Measurements from ENCODE around the gene KLHL26. TPM values are rescaled to one million over a fixed set of nuclear protein-coding genes. Genes with fewer than 3 reads are reported as not detected.

KLHL26 gene
- total RNA-seq, 1 experiment from 2014 or later: 17.1 TPM

DNA sequence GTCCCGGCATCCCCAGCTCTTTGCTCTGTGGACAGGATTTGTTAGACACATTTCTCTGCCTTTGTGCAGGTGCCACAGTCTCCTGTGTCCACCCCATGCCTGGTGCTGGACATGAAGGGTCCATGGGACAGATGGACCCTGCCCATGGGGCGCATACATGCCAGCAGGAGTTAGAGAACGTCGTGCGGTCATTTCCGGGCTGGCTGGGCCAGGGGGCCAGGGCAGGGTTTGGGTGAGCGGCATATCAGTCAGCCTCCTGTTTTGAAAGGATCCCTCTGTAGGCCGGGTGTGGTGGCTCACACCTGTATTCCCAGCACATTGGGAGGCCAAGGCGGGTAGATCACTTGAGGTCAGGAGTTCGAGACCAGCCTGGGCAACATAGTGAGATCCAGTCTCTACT, 11.0 kb downstream of the KLHL26 start:
- ChIA-PET POLR2A (no interaction called here), RAD21 (ENCODE audit: low non-redundant PET in 1 of 2, low total read pairs in 2 of 2, uncharacterized antibody in 2 of 2, unreplicated experiment in 2 of 2) (no interaction called here)
- no TSS peak for BruUV-seq (replicated peaks)

More for the DNA sequence above, 11.0 kb downstream of the KLHL26 start:
- ATAC-seq: no peak
- H3K9me2 ChIP-seq (ENCODE audit: insufficient read depth): no peaks in the 10 kb centered on the region
- H3K9me3 ChIP-seq (ENCODE audit: control insufficient read depth in 1 of 2, insufficient read depth in 1 of 2, low read depth in 1 of 2, low read length in 2 of 2): no peaks in the 10 kb centered on the region
- no peak overlapping the region for H3K9ac ChIP-seq (ENCODE audit: low read length)
- CTCF ChIA-PET: no interaction called here
- no peak overlapping the region for H2AFZ ChIP-seq (ENCODE audit: low read depth, low read length, poor library complexity, severe bottlenecking)
- no peak overlapping the region for H3K4me3 ChIP-seq (replicated peaks in 1 of 2; ENCODE audit: low read depth in 1 of 2, low read length in 2 of 2)
- no peaks in the 10 kb centered on the region for H3K27me3 ChIP-seq (ENCODE audit: insufficient read depth, low read length)
- H3K79me2 ChIP-seq (ENCODE audit: insufficient read depth, low read length): peaks cover 18% of the 10 kb centered on the region; the same call in 1 of the 2 replicates
- no peaks in the 10 kb centered on the region for H4K20me1 ChIP-seq (ENCODE audit: insufficient read depth)
- no peaks in the 10 kb centered on the region for H3K36me3 ChIP-seq (ENCODE audit: control insufficient read depth in 1 of 2, insufficient read depth in 2 of 2, low read length in 2 of 2)
- intact Hi-C loops (cut with micrococcal nuclease): no loop called here
- TF ChIP-seq, protein P1, sequence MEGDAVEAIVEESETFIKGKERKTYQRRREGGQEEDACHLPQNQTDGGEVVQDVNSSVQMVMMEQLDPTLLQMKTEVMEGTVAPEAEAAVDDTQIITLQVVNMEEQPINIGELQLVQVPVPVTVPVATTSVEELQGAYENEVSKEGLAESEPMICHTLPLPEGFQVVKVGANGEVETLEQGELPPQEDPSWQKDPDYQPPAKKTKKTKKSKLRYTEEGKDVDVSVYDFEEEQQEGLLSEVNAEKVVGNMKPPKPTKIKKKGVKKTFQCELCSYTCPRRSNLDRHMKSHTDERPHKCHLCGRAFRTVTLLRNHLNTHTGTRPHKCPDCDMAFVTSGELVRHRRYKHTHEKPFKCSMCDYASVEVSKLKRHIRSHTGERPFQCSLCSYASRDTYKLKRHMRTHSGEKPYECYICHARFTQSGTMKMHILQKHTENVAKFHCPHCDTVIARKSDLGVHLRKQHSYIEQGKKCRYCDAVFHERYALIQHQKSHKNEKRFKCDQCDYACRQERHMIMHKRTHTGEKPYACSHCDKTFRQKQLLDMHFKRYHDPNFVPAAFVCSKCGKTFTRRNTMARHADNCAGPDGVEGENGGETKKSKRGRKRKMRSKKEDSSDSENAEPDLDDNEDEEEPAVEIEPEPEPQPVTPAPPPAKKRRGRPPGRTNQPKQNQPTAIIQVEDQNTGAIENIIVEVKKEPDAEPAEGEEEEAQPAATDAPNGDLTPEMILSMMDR (IDR thresholded peaks at IDR 0.05 in 2 of 3, conservative IDR thresholded peaks at IDR 0.05 in 1 of 3; ENCODE audit: borderline replicate concordance in 1 of 3, insufficient read depth in 1 of 3, low read depth in 2 of 3, low read length in 2 of 3): no peak
- TF ChIP-seq ATF3 (IDR thresholded peaks at IDR 0.05) (no peak), SRF (IDR thresholded peaks at IDR 0.05; ENCODE audit: low read depth) (no peak), ZFX (IDR thresholded peaks at IDR 0.05) (no peak), CEBPB (IDR thresholded peaks at IDR 0.05; ENCODE audit: low read depth) (no peak)
- TF ChIP-seq, protein P2, sequence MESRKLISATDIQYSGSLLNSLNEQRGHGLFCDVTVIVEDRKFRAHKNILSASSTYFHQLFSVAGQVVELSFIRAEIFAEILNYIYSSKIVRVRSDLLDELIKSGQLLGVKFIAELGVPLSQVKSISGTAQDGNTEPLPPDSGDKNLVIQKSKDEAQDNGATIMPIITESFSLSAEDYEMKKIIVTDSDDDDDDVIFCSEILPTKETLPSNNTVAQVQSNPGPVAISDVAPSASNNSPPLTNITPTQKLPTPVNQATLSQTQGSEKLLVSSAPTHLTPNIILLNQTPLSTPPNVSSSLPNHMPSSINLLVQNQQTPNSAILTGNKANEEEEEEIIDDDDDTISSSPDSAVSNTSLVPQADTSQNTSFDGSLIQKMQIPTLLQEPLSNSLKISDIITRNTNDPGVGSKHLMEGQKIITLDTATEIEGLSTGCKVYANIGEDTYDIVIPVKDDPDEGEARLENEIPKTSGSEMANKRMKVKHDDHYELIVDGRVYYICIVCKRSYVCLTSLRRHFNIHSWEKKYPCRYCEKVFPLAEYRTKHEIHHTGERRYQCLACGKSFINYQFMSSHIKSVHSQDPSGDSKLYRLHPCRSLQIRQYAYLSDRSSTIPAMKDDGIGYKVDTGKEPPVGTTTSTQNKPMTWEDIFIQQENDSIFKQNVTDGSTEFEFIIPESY (IDR thresholded peaks at IDR 0.05; ENCODE audit: extremely low read depth, insufficient replicate concordance, low read length): no peak
- no peak for DNase-seq (ENCODE audit: low read depth, low spot score)
- no peak overlapping the region for H3K27ac ChIP-seq (ENCODE audit: low read depth, low read length)
- H3K4me2 ChIP-seq (ENCODE audit: low read length): no peak overlapping the region
- peaks cover 0 to 10% of the 10 kb centered on the region in 2 experiments; a peak in 1 of 4 replicates for H3K4me1 ChIP-seq (ENCODE audit: control insufficient read depth in 1 of 2, insufficient read depth in 2 of 2, low read length in 2 of 2)

All from HCT116 (cell line).